ENCODE measurements around the gene ALPG. TPM values are rescaled to one million over a fixed set of nuclear protein-coding genes. Genes with fewer than 3 reads are reported as not detected.
"Not testable (repeated sequence)": the region's sequence is repeated elsewhere in the genome, so short reads cannot be mapped to it uniquely, and the experiment has no call there.

The ALPG gene
- polyA plus RNA-seq, 1 donor (not counting 4 experiments of a cell fraction or from before 2014, with no cell fraction given): not detected

DNA sequence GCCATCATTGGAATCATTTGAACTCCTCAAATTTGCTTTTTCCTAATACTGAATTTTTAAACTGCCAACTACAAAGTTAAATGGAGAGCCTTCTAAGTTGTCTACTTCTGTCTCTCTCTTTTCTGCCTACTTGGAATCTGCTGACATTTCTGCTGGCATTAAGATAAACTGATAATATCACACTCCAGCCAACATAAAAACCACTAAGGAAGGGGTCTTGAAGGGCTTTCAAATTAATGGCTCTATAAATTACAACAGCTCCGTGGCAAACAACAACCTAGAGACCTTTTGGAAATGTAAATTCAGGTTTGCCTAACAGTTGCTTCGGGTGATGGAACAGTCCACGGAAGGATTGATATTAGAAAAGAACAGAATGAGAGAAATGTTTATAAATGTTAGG is 16.0 kb upstream of the ALPG start:
- peaks cover 52% of the 10 kb centered on the region for H3K27me3 ChIP-seq (ENCODE audit: control insufficient read depth, extremely low read depth, insufficient read depth, low read length)
- H3K36me3 ChIP-seq (ENCODE audit: control insufficient read depth in 2 of 2, extremely low read depth in 1 of 2, insufficient read depth in 2 of 2, low read length in 2 of 2): no peaks in the 10 kb centered on the region
- no peaks in the 10 kb centered on the region for H4K20me1 ChIP-seq (ENCODE audit: control insufficient read depth, extremely low read depth, insufficient read depth, low read length)
- TF ChIP-seq, protein P1, sequence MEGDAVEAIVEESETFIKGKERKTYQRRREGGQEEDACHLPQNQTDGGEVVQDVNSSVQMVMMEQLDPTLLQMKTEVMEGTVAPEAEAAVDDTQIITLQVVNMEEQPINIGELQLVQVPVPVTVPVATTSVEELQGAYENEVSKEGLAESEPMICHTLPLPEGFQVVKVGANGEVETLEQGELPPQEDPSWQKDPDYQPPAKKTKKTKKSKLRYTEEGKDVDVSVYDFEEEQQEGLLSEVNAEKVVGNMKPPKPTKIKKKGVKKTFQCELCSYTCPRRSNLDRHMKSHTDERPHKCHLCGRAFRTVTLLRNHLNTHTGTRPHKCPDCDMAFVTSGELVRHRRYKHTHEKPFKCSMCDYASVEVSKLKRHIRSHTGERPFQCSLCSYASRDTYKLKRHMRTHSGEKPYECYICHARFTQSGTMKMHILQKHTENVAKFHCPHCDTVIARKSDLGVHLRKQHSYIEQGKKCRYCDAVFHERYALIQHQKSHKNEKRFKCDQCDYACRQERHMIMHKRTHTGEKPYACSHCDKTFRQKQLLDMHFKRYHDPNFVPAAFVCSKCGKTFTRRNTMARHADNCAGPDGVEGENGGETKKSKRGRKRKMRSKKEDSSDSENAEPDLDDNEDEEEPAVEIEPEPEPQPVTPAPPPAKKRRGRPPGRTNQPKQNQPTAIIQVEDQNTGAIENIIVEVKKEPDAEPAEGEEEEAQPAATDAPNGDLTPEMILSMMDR (optimal IDR thresholded peaks at IDR 0.05 in 1 of 3, IDR thresholded peaks at IDR 0.05 in 1 of 3, conservative IDR thresholded peaks at IDR 0.05 in 1 of 3; ENCODE audit: extremely low read depth in 1 of 3, insufficient read depth in 2 of 3, low read length in 3 of 3): no peak
- TF ChIP-seq EZH2 (IDR thresholded peaks at IDR 0.05; ENCODE audit: low read length): no peak
- H3K79me2 ChIP-seq (ENCODE audit: control insufficient read depth, insufficient read depth, low read length): no peaks in the 10 kb centered on the region
- dilution Hi-C loops (cut with MboI; ENCODE audit: extremely low pct_ligation_motif_present, low sequenced_read_pairs): no loop called here
- H3K9me1 ChIP-seq (ENCODE audit: control insufficient read depth, extremely low read depth, insufficient read depth, low read length): no peaks in the 10 kb centered on the region
- H3K4me1 ChIP-seq (ENCODE audit: control insufficient read depth, extremely low read depth, insufficient read depth, low read length): no peaks in the 10 kb centered on the region
- no peaks in the 10 kb centered on the region for H3K9me3 ChIP-seq (ENCODE audit: control insufficient read depth, low read depth, low read length)
- no peak overlapping the region for H3K4me3 ChIP-seq (ENCODE audit: control insufficient read depth in 2 of 3, extremely low read depth in 1 of 3, insufficient read depth in 2 of 3, low read depth in 1 of 3, low read length in 3 of 3)
- no peak overlapping the region for H3K4me2 ChIP-seq (ENCODE audit: control insufficient read depth, extremely low read depth, insufficient read depth, low read depth, low read length)
- DNase-seq (ENCODE audit: low read depth, low spot score): no peak
- H3K9ac ChIP-seq (ENCODE audit: control insufficient read depth, extremely low read depth, insufficient read depth, low read length): no peak overlapping the region
- no peak overlapping the region for H3K27ac ChIP-seq (ENCODE audit: control insufficient read depth, insufficient read depth, low read length)
- H2AFZ ChIP-seq (ENCODE audit: control insufficient read depth, low read length): no peak overlapping the region
- no peak for FAIRE-seq

DNA sequence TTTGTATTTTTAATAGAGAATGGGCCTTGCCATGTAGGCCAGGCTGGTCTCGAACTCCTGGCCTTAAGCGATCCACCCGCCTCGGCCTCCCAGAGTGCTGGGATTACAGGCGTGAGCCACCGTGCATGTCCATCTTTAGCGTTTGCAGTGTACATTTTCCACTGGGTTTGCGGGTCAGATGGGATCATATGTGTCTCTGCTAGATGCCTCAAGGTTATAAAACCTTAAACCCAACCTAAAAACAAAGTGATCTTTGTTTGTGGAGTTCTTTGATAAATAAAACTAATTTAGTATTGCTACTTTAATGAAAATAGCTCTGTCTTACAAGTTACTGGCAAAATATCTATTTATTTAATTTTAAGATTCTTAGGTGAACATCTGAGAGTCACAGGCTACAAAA is 13.1 kb upstream of the ALPG start:
- H3K4me2 ChIP-seq (ENCODE audit: control insufficient read depth, extremely low read depth, insufficient read depth, low read depth, low read length): no peak overlapping the region
- no peaks in the 10 kb centered on the region for H3K4me1 ChIP-seq (ENCODE audit: control insufficient read depth, extremely low read depth, insufficient read depth, low read length)
- H3K9me1 ChIP-seq (ENCODE audit: control insufficient read depth, extremely low read depth, insufficient read depth, low read length): no peaks in the 10 kb centered on the region
- no peak for TF ChIP-seq EZH2 (IDR thresholded peaks at IDR 0.05; ENCODE audit: low read length)
- TF ChIP-seq, protein P1 (optimal IDR thresholded peaks at IDR 0.05 in 1 of 3, IDR thresholded peaks at IDR 0.05 in 1 of 3, conservative IDR thresholded peaks at IDR 0.05 in 1 of 3; ENCODE audit: extremely low read depth in 1 of 3, insufficient read depth in 2 of 3, low read length in 3 of 3): no peak
- dilution Hi-C loops (cut with MboI; ENCODE audit: extremely low pct_ligation_motif_present, low sequenced_read_pairs): no loop called here
- no peak overlapping the region for H3K27ac ChIP-seq (ENCODE audit: control insufficient read depth, insufficient read depth, low read length)
- no peaks in the 10 kb centered on the region for H3K79me2 ChIP-seq (ENCODE audit: control insufficient read depth, insufficient read depth, low read length)
- H2AFZ ChIP-seq (ENCODE audit: control insufficient read depth, low read length): no peak overlapping the region
- H3K27me3 ChIP-seq (ENCODE audit: control insufficient read depth, extremely low read depth, insufficient read depth, low read length): peaks cover 23% of the 10 kb centered on the region
- FAIRE-seq (no peak), DNase-seq (ENCODE audit: low read depth, low spot score) (no peak)
- no peaks in the 10 kb centered on the region for H4K20me1 ChIP-seq (ENCODE audit: control insufficient read depth, extremely low read depth, insufficient read depth, low read length)
- no peaks in the 10 kb centered on the region for H3K36me3 ChIP-seq (ENCODE audit: control insufficient read depth in 2 of 2, extremely low read depth in 1 of 2, insufficient read depth in 2 of 2, low read length in 2 of 2)
- H3K4me3 ChIP-seq (ENCODE audit: control insufficient read depth in 2 of 3, extremely low read depth in 1 of 3, insufficient read depth in 2 of 3, low read depth in 1 of 3, low read length in 3 of 3): no peak overlapping the region
- no peak overlapping the region for H3K9ac ChIP-seq (ENCODE audit: control insufficient read depth, extremely low read depth, insufficient read depth, low read length)
- H3K9me3 ChIP-seq (ENCODE audit: control insufficient read depth, low read depth, low read length): no peaks in the 10 kb centered on the region

DNA sequence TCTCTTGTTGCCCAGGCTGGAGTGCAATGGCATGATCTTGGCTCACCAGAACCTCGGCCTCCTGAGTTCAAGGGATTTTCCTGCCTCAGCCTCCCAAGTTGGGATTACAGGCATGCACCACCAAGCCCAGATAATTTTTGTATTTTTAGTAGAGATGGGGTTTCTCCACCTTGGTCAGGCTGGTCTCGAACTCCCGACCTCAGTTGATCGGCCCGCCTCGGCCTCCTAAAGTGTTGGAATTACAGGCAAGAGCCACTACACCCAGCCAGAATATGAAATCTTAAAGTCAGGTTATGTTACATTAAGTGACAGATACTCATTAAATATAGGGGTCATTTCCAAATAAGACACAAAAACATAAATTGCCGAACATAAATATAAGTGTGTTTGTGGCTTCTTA is 12.2 kb upstream of the ALPG start:
- DNase-seq (ENCODE audit: low read depth, low spot score); H3K9me3 ChIP-seq (ENCODE audit: control insufficient read depth, low read depth, low read length); FAIRE-seq; H3K4me2 ChIP-seq (ENCODE audit: control insufficient read depth, extremely low read depth, insufficient read depth, low read depth, low read length); H2AFZ ChIP-seq (ENCODE audit: control insufficient read depth, low read length); H3K27ac ChIP-seq (ENCODE audit: control insufficient read depth, insufficient read depth, low read length); H3K4me1 ChIP-seq (ENCODE audit: control insufficient read depth, extremely low read depth, insufficient read depth, low read length); H3K36me3 ChIP-seq (ENCODE audit: control insufficient read depth in 2 of 2, extremely low read depth in 1 of 2, insufficient read depth in 2 of 2, low read length in 2 of 2); H3K79me2 ChIP-seq (ENCODE audit: control insufficient read depth, insufficient read depth, low read length); H3K9me1 ChIP-seq (ENCODE audit: control insufficient read depth, extremely low read depth, insufficient read depth, low read length); H3K9ac ChIP-seq (ENCODE audit: control insufficient read depth, extremely low read depth, insufficient read depth, low read length); dilution Hi-C loops (cut with MboI; ENCODE audit: extremely low pct_ligation_motif_present, low sequenced_read_pairs); H4K20me1 ChIP-seq (ENCODE audit: control insufficient read depth, extremely low read depth, insufficient read depth, low read length); H3K4me3 ChIP-seq (ENCODE audit: control insufficient read depth in 2 of 3, extremely low read depth in 1 of 3, insufficient read depth in 2 of 3, low read depth in 1 of 3, low read length in 3 of 3): not testable (repeated sequence)
- H3K27me3 ChIP-seq (ENCODE audit: control insufficient read depth, extremely low read depth, insufficient read depth, low read length): peaks cover 14% of the 10 kb centered on the region
